ENCODE measurements around the gene B4GALNT1. TPM values are rescaled to one million over a fixed set of nuclear protein-coding genes. Genes with fewer than 3 reads are reported as not detected.
A peak's percentile ranks its signal among the peaks of the same experiment; 100 is the strongest.
"Not testable (repeated sequence)": the region's sequence is repeated elsewhere in the genome, so short reads cannot be mapped to it uniquely, and the experiment has no call there.

B4GALNT1 gene
- 4.6 TPM for polyA plus RNA-seq (2013, experiment 1 of 2; ENCODE audit: insufficient read length)
- polyA plus RNA-seq (2013, experiment 2 of 2; ENCODE audit: insufficient read length) = 4.6 TPM

GRCh38 chr12:57632958-57633840 is at the start of gene B4GALNT1:
TSS of gene B4GALNT1 (minus strand) at chr12:57633201. CDS start at chr12:57632132, 1,069 bp downstream.
- DNase-seq = peak; percentile 61

- DNase-seq = no peak
These were observed 46.7 kb upstream of the B4GALNT1 start for GRCh38 chr12:57679697-57680096.

GRCh38 chr12:57677947-57678346 is 44.9 kb upstream of the B4GALNT1 start:
- DNase-seq = not testable (repeated sequence)

GRCh38 chr12:57674691-57675090 is 41.7 kb upstream of the B4GALNT1 start:
- DNase-seq = no peak

GRCh38 chr12:57672801-57673200 is 39.8 kb upstream of the B4GALNT1 start:
- no peak for DNase-seq

GRCh38 chr12:57671811-57672210 is 38.8 kb upstream of the B4GALNT1 start:
- not testable (repeated sequence) for DNase-seq

- not testable (repeated sequence) for DNase-seq
These were observed 36.7 kb upstream of the B4GALNT1 start for GRCh38 chr12:57669691-57670090.

GRCh38 chr12:57666897-57667296 is 33.9 kb upstream of the B4GALNT1 start:
- no peak for DNase-seq

- DNase-seq = not testable (repeated sequence)
These were observed 32.2 kb upstream of the B4GALNT1 start for GRCh38 chr12:57665066-57665820.

- DNase-seq = no peak
These were observed 28.4 kb upstream of the B4GALNT1 start for GRCh38 chr12:57661376-57661775.

- no peak for DNase-seq
These were observed 25.9 kb upstream of the B4GALNT1 start for GRCh38 chr12:57658890-57659289.

- DNase-seq = no peak
These were observed 24.7 kb upstream of the B4GALNT1 start for GRCh38 chr12:57657744-57658143.

GRCh38 chr12:57656408-57656807 is 23.4 kb upstream of the B4GALNT1 start:
- not testable (repeated sequence) for DNase-seq

- DNase-seq = no peak
These were observed 22.7 kb upstream of the B4GALNT1 start for GRCh38 chr12:57655541-57656240.

- DNase-seq = no peak
These were observed 21.0 kb upstream of the B4GALNT1 start for GRCh38 chr12:57654042-57654441.

GRCh38 chr12:57646659-57647049 is 13.7 kb upstream of the B4GALNT1 start:
- not testable (repeated sequence) for DNase-seq

GRCh38 chr12:57645990-57646658 is 13.1 kb upstream of the B4GALNT1 start:
- DNase-seq = not testable (repeated sequence)

GRCh38 chr12:57641699-57642442 is 8.9 kb upstream of the B4GALNT1 start:
- DNase-seq = no peak

GRCh38 chr12:57640175-57641042 is 7.4 kb upstream of the B4GALNT1 start:
- no peak for DNase-seq

- no peak for DNase-seq
These were observed 5.1 kb upstream of the B4GALNT1 start for GRCh38 chr12:57638096-57638495.

Measured in fibroblast of skin of scalp (primary cell).